Small intestine (tissue), 7 donors: ENCODE measurements around the gene ZDHHC14. TPM values are rescaled to one million over a fixed set of nuclear protein-coding genes. Genes with fewer than 3 reads are reported as not detected.
A peak's percentile ranks its signal among the peaks of the same experiment; 100 is the strongest.

Source experiments
- DNase-seq, 2 donors: peaks; one replicate each; pipeline versions ENCODE4 v3.0.0 to v3.0.0-alpha.2; 2013
- FAIRE-seq: peaks from 2 replicates; lab custom pipeline; 2012; peaks lifted over from hg19 to GRCh38; lab: Jason Lieb, UNC
- H3K27ac ChIP-seq, 3 donors: one replicate each; pipeline ENCODE4 v1.5.1; 2013; ENCODE audit warnings: low read length in 2 of 3, mild to moderate bottlenecking in 2 of 3, control low read depth in 1 of 3, inconsistent platforms in 1 of 3, low read depth in 1 of 3, moderate library complexity in 1 of 3
- H3K27me3 ChIP-seq, 3 donors: one replicate each; pipeline ENCODE4 v1.6.1; 2013; ENCODE audit warnings: low read length in 3 of 3, inconsistent platforms in 1 of 3; ENCODE audit not compliant: control insufficient read depth in 3 of 3, insufficient read depth in 3 of 3
- H3K36me3 ChIP-seq, 3 donors: one replicate each; pipeline ENCODE4 v1.6.1; 2013; ENCODE audit warnings: low read length in 3 of 3, inconsistent platforms in 1 of 3, low read depth in 1 of 3, mild to moderate bottlenecking in 1 of 3, moderate library complexity in 1 of 3; ENCODE audit not compliant: control insufficient read depth in 3 of 3, insufficient read depth in 2 of 3
- H3K4me1 ChIP-seq, 3 donors: one replicate each; pipeline ENCODE4 v1.6.1; 2013; ENCODE audit warnings: low read length in 2 of 3, inconsistent platforms in 1 of 3, low read depth in 1 of 3, mild to moderate bottlenecking in 1 of 3, moderate library complexity in 1 of 3; ENCODE audit not compliant: control insufficient read depth in 3 of 3, insufficient read depth in 2 of 3
- H3K4me3 ChIP-seq, 3 donors: one replicate each; pipeline ENCODE4 v1.5.1; 2013; ENCODE audit warnings: low read length in 3 of 3, control low read depth in 1 of 3, inconsistent platforms in 1 of 3, low read depth in 1 of 3, mild to moderate bottlenecking in 1 of 3, moderate library complexity in 1 of 3
- H3K9me3 ChIP-seq, 2 donors: one replicate each; pipeline ENCODE4 v1.6.1; 2013; ENCODE audit warnings: low read depth in 1 of 2, low read length in 1 of 2; ENCODE audit not compliant: control insufficient read depth in 2 of 2, insufficient read depth in 1 of 2
- WGBS, 3 donors: extraction: QIAGEN DNeasy Blood & Tissue Kit; methylation state at CpG; one replicate each; pipeline ENCODE4 v1.1.7; 2013; 5-methylcytosine and 5-hydroxymethylcytosine counted together
- polyA plus RNA-seq, 4 donors: library from polyadenylated mRNA; stranded (reverse) in 3 of 4; unstranded in 1 of 4; fragments of 200-250 nt in 3 of 4; fragments of 120-200 nt in 1 of 4; gene quantifications; one replicate each; pipeline versions ENCODE4 v1.2.1 to v1.2.3, GENCODE V29; 2013
- donor health status: healthy with polysubstance abuse.
- donor health status: control.
- donor health status: control.
- donor health status: Bipolar disorder and iron deficiency.
- donor health status: healthy.

ZDHHC14 gene
- polyA plus RNA-seq, 4 donors: 3.4 to 27.7 (median 10.3) TPM

GRCh38 chr6:157503018-157503747, 122.2 kb downstream of the ZDHHC14 start:
- FAIRE-seq: no peak
- Histone ChIP-seq H3K36me3 (peaks cover 0 to 14% (median 1%) of the 10 kb centered on the region in 3 donors), H3K4me3 (no peak overlapping the region), H3K4me1 (no peaks in the 10 kb centered on the region), H3K27ac (no peak overlapping the region), H3K9me3 (peaks cover 0 to 27% of the 10 kb centered on the region in 2 donors), H3K27me3 (no peaks in the 10 kb centered on the region)
- no peak for DNase-seq
- WGBS, 3 donors: 80 to 87% (median 81%) methylated on average over 6 of the region's 6 CpGs

DNA sequence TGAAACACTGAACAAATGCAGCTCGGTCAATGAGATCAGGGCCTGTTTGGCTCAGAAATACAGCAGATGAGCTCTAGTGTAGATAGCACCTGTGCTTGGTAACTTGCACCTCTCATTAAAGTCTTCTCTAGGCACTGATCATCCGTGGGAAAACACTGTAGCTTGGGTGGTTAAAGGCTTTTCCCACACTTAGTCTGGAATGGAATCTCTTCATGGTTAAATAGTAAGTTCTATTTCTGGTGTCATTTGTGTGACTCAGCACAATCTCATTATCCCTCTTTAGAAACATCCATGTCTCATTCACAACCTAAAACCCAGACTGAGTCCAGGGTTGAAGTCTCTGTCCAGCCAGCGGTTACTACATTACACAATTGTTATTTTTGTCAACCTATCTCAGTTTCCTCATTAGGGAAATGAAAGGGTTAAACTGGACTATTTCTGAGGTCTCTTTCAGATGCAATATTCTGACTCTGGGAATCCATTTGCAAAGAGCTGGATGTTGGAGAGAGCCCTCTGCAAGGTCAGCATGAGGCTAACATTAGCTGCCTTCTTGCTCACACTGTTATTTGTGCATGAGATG, 125.0 kb downstream of the ZDHHC14 start:
- Histone ChIP-seq H3K36me3 (peaks cover 0 to 21% (median 1%) of the 10 kb centered on the region in 3 donors), H3K4me3 (no peak overlapping the region)
- FAIRE-seq: no peak

DNA sequence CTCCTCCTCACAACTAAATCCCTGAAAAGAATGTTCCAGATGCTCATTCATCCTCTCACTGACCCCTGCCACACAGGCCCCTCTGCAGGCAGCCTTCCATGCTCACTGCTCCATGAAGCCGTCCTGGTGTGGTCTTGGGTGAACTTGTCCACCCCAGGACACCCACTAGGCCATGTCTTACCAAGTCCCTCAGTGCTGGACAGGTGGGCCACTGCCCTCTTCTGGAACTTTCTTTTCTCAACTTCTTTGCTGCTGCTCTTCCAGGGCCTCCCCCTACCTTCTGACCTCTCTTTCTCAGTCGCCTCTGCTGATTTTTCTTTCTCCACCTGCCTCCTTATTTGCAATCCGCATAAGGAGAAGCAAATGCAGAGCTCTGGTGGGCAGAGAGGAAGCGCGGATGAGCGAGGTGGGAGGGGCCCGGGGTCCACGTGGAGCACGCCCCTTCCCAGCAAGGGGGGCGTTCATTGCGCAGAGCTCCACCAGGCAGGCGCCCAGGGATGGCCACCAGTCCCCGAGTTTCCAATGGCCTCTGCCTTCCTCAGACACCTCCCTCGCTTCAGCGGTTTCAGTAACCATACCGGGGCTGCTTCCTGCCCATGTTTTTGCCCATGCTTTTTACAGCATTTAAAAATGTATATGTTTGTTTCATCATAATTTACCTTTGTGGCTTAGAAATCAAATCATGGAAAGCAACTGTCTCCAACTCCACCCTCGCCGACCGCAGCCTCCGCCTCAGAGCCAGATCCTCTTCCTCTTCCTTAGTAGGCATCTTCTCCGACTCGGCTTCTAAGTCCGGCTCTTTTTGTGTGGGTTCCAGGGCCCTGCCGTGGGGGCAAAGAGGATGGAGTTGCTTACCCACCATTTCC, 129.6 kb downstream of the ZDHHC14 start:
- DNase-seq: no peak
- no peaks in the 10 kb centered on the region for H3K27me3 ChIP-seq
- H3K4me3 ChIP-seq: no peak overlapping the region
- FAIRE-seq: no peak
- no peak overlapping the region for H3K27ac ChIP-seq
- peaks cover 0 to 10% of the 10 kb centered on the region in 2 donors for H3K9me3 ChIP-seq
- H3K4me1 ChIP-seq: no peaks in the 10 kb centered on the region
- H3K36me3 ChIP-seq: peaks cover 0 to 17% (median 0%) of the 10 kb centered on the region in 3 donors
- 84 to 95% (median 88%) methylated on average over 24 of the region's 24 CpGs for WGBS, 3 donors

More for the DNA sequence above, 125.0 kb downstream of the ZDHHC14 start:
- H3K9me3 ChIP-seq: peaks cover 0 to 20% of the 10 kb centered on the region in 2 donors
- 89 to 99% (median 97%) methylated on average over 3 of the region's 3 CpGs for WGBS, 3 donors
- no peaks in the 10 kb centered on the region for H3K27me3 ChIP-seq
- no peak for DNase-seq
- H3K27ac ChIP-seq: no peak overlapping the region
- no peaks in the 10 kb centered on the region for H3K4me1 ChIP-seq

GRCh38 chr6:157511682-157512381, 130.8 kb downstream of the ZDHHC14 start:
- no peak for DNase-seq
- 95 to 97% (median 96%) methylated on average over 16 of the region's 16 CpGs for WGBS, 3 donors
- peaks cover 0 to 18% (median 0%) of the 10 kb centered on the region in 3 donors for H3K36me3 ChIP-seq
- no peaks in the 10 kb centered on the region for H3K27me3 ChIP-seq
- H3K27ac ChIP-seq: no peak overlapping the region
- FAIRE-seq: no peak
- H3K9me3 ChIP-seq: peaks cover 0 to 3% of the 10 kb centered on the region in 2 donors
- no peak overlapping the region for H3K4me3 ChIP-seq
- no peaks in the 10 kb centered on the region for H3K4me1 ChIP-seq

DNA sequence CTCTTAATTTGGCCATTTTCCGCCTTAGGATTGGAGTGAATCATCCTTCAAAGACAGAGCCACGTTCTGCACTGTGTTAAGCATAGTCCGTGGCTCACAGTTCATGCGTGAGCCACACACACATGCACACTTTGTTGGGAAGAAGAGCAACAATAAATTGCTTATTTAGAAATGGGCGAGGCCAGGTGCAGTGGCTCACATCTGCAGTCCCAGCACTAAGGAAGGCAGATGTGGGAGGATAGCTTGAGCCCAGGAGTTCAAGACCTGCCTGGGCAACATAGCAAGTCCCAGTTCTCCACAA, 131.3 kb downstream of the ZDHHC14 start:
- WGBS, 3 donors: 82 to 88% (median 86%) methylated on average over 5 of the region's 5 CpGs
- peaks cover 0 to 21% (median 0%) of the 10 kb centered on the region in 3 donors for H3K36me3 ChIP-seq
- no peak overlapping the region for H3K27ac ChIP-seq
- H3K4me1 ChIP-seq: no peaks in the 10 kb centered on the region
- H3K27me3 ChIP-seq: no peaks in the 10 kb centered on the region
- no peak overlapping the region for H3K4me3 ChIP-seq
- FAIRE-seq (no peak), DNase-seq (no peak)
- peaks cover 0 to 3% of the 10 kb centered on the region in 2 donors for H3K9me3 ChIP-seq

GRCh38 chr6:157513004-157513603, 132.1 kb downstream of the ZDHHC14 start:
- FAIRE-seq (no peak), DNase-seq (peak in 1 of 2 donors; percentile 34)
- WGBS, 3 donors: 69 to 78% (median 76%) methylated on average over 9 of the region's 9 CpGs
- Histone ChIP-seq H3K27me3 (no peaks in the 10 kb centered on the region), H3K4me1 (no peaks in the 10 kb centered on the region), H3K27ac (peak overlapping the region in 1 of 3 donors; percentile 13), H3K4me3 (no peak overlapping the region), H3K36me3 (peaks cover 0 to 18% (median 0%) of the 10 kb centered on the region in 3 donors), H3K9me3 (no peaks in the 10 kb centered on the region)

- WGBS, 3 donors: 94 to 97% (median 94%) methylated on average over 13 of the region's 13 CpGs
- FAIRE-seq: no peak
These were observed 132.9 kb downstream of the ZDHHC14 start for GRCh38 chr6:157513619-157514485.

More at GRCh38 chr6:157513619-157514485, 132.9 kb downstream of the ZDHHC14 start:
- Histone ChIP-seq H3K4me3 (no peak overlapping the region), H3K27ac (no peak overlapping the region), H3K4me1 (no peaks in the 10 kb centered on the region), H3K9me3 (no peaks in the 10 kb centered on the region), H3K36me3 (peaks cover 0 to 17% (median 0%) of the 10 kb centered on the region in 3 donors), H3K27me3 (no peaks in the 10 kb centered on the region)
- DNase-seq: no peak
